IgD-negative memory B cell (primary cell): ENCODE data around the gene ANKRD11. TPM values are rescaled to one million over a fixed set of nuclear protein-coding genes. Genes with fewer than 3 reads are reported as not detected.
A peak's percentile ranks its signal among the peaks of the same experiment; 100 is the strongest.

ENCODE experiments used
- H3K27ac Mint-ChIP-seq, 3 donors: one replicate each; pipeline ENCODE4 v1.8.0; 2020 to 2022; ENCODE audit warnings: mild to moderate bottlenecking in 3 of 3, mixed read lengths in 3 of 3, moderate library complexity in 1 of 3
- H3K27me3 Mint-ChIP-seq: one replicate; pipeline ENCODE4 v1.8.0; 2021; ENCODE audit warnings: mixed read lengths
- H3K36me3 Mint-ChIP-seq: one replicate; pipeline ENCODE4 v1.8.0; 2020; ENCODE audit warnings: mild to moderate bottlenecking, mixed read lengths
- H3K4me1 Mint-ChIP-seq, 3 donors: one replicate each; pipeline ENCODE4 v1.8.0; 2020 to 2022; ENCODE audit warnings: mixed read lengths in 3 of 3, mild to moderate bottlenecking in 1 of 3
- H3K4me3 Mint-ChIP-seq, 4 donors: one replicate each; pipeline ENCODE4 v1.8.0; 2020 to 2022; ENCODE audit warnings: mild to moderate bottlenecking in 4 of 4, mixed read lengths in 4 of 4, moderate library complexity in 3 of 4
- H3K9me3 Mint-ChIP-seq, 3 donors: one replicate each; pipeline ENCODE4 v1.8.0; 2020 to 2021; ENCODE audit warnings: mixed read lengths in 3 of 3, mild to moderate bottlenecking in 1 of 3
- polyA plus RNA-seq: library from polyadenylated mRNA; unstranded; fragments of 300-500 nt; fragmentation: Illumina TruSeq; gene quantifications from one replicate; pipeline ENCODE4 v1.2.3, GENCODE V29; 2021

ANKRD11 gene
- polyA plus RNA-seq, 1 donor from 2014 or later, result 11.6 TPM

- H3K27ac Mint-ChIP-seq, result no peak overlapping the region
These were observed 3.4 kb upstream of the ANKRD11 start for GRCh38 chr16:89493776-89494175.

GRCh38 chr16:89491974-89492687 is 1.8 kb upstream of the ANKRD11 start:
- Mint-ChIP-seq H3K27ac (peak overlapping the region; percentile 27 to 84 (median 55)), H3K4me1 (peaks cover 18 to 30% (median 19%) of the 10 kb centered on the region in 3 donors), H3K4me3 (peak overlapping the region in 3 of 4 donors; percentile 46 to 92 (median 86)), H3K36me3 (no peaks in the 10 kb centered on the region), H3K27me3 (no peaks in the 10 kb centered on the region), H3K9me3 (no peaks in the 10 kb centered on the region)

More at GRCh38 chr16:89493776-89494175, 3.4 kb upstream of the ANKRD11 start:
- no peaks in the 10 kb centered on the region for H3K36me3 Mint-ChIP-seq
- no peaks in the 10 kb centered on the region for H3K27me3 Mint-ChIP-seq
- no peaks in the 10 kb centered on the region for H3K9me3 Mint-ChIP-seq
- H3K4me1 Mint-ChIP-seq, result peaks cover 8 to 22% (median 12%) of the 10 kb centered on the region in 3 donors
- peak overlapping the region in 1 of 4 donors; percentile 63 for H3K4me3 Mint-ChIP-seq

- Mint-ChIP-seq H3K27me3 (no peaks in the 10 kb centered on the region), H3K4me1 (peaks cover 19 to 35% (median 23%) of the 10 kb centered on the region in 3 donors), H3K9me3 (no peaks in the 10 kb centered on the region), H3K36me3 (peaks cover 1% of the 10 kb centered on the region), H3K27ac (peak overlapping the region; percentile 38 to 92 (median 84)), H3K4me3 (peak overlapping the region; percentile 86 to 93 (median 90))
These were observed 993 bp upstream of the ANKRD11 start for GRCh38 chr16:89491238-89491869.

GRCh38 chr16:89489898-89490438 is 393 bp downstream of the ANKRD11 start:
- Mint-ChIP-seq H3K4me3 (peak overlapping the region in 1 of 4 donors; percentile 86), H3K9me3 (no peaks in the 10 kb centered on the region), H3K36me3 (peaks cover 1% of the 10 kb centered on the region), H3K4me1 (peaks cover 29 to 47% (median 36%) of the 10 kb centered on the region in 3 donors), H3K27me3 (no peaks in the 10 kb centered on the region), H3K27ac (peak overlapping the region in 1 of 3 donors; percentile 84)

GRCh38 chr16:89489040-89489897 is 1.1 kb downstream of the ANKRD11 start:
- Mint-ChIP-seq H3K4me1 (peaks cover 36 to 54% (median 43%) of the 10 kb centered on the region in 3 donors), H3K9me3 (no peaks in the 10 kb centered on the region), H3K36me3 (peaks cover 1% of the 10 kb centered on the region), H3K27me3 (no peaks in the 10 kb centered on the region), H3K4me3 (peak overlapping the region; percentile 85 to 94 (median 90)), H3K27ac (peak overlapping the region; percentile 93 to 99 (median 95))

GRCh38 chr16:89485701-89486246 is 4.6 kb downstream of the ANKRD11 start:
- peak overlapping the region; percentile 61 to 94 (median 65) for H3K27ac Mint-ChIP-seq
- H3K36me3 Mint-ChIP-seq, result peaks cover 1% of the 10 kb centered on the region
- H3K4me1 Mint-ChIP-seq, result peaks cover 59 to 70% (median 63%) of the 10 kb centered on the region in 3 donors
- peak overlapping the region; percentile 38 to 88 (median 80) for H3K4me3 Mint-ChIP-seq
- peaks cover 2% of the 10 kb centered on the region for H3K27me3 Mint-ChIP-seq
- no peaks in the 10 kb centered on the region for H3K9me3 Mint-ChIP-seq

GRCh38 chr16:89484923-89485679 is 5.3 kb downstream of the ANKRD11 start:
- Mint-ChIP-seq H3K4me3 (peak overlapping the region; percentile 34 to 88 (median 80)), H3K27ac (peak overlapping the region; percentile 61 to 94 (median 65)), H3K27me3 (peaks cover 2% of the 10 kb centered on the region), H3K9me3 (no peaks in the 10 kb centered on the region), H3K36me3 (peaks cover 1% of the 10 kb centered on the region), H3K4me1 (peaks cover 63 to 71% (median 63%) of the 10 kb centered on the region in 3 donors)

- Mint-ChIP-seq H3K36me3 (peaks cover 1% of the 10 kb centered on the region), H3K4me3 (peak overlapping the region; percentile 68 to 88 (median 80)), H3K4me1 (peaks cover 64 to 70% (median 64%) of the 10 kb centered on the region in 3 donors)
These were observed 6.3 kb downstream of the ANKRD11 start for GRCh38 chr16:89484041-89484501.

GRCh38 chr16:89482817-89483205 is 7.5 kb downstream of the ANKRD11 start:
- H3K4me3 Mint-ChIP-seq, result peak overlapping the region in 2 of 4 donors; percentile 43 to 59
- H3K4me1 Mint-ChIP-seq, result peaks cover 60 to 68% (median 66%) of the 10 kb centered on the region in 3 donors
- H3K9me3 Mint-ChIP-seq, result no peaks in the 10 kb centered on the region
- peak overlapping the region in 1 of 3 donors; percentile 76 for H3K27ac Mint-ChIP-seq
- H3K36me3 Mint-ChIP-seq, result peaks cover 1% of the 10 kb centered on the region
- peaks cover 2% of the 10 kb centered on the region for H3K27me3 Mint-ChIP-seq

More at GRCh38 chr16:89484041-89484501, 6.3 kb downstream of the ANKRD11 start:
- Mint-ChIP-seq H3K9me3 (no peaks in the 10 kb centered on the region), H3K27me3 (peaks cover 2% of the 10 kb centered on the region), H3K27ac (peak overlapping the region; percentile 73 to 94 (median 92))

GRCh38 chr16:89482150-89482816 is 8.1 kb downstream of the ANKRD11 start:
- peak overlapping the region in 2 of 3 donors; percentile 76 to 84 for H3K27ac Mint-ChIP-seq
- peak overlapping the region in 3 of 4 donors; percentile 43 to 59 (median 44) for H3K4me3 Mint-ChIP-seq
- H3K4me1 Mint-ChIP-seq, result peaks cover 58 to 68% (median 65%) of the 10 kb centered on the region in 3 donors
- H3K9me3 Mint-ChIP-seq, result no peaks in the 10 kb centered on the region
- peaks cover 1% of the 10 kb centered on the region for H3K36me3 Mint-ChIP-seq
- H3K27me3 Mint-ChIP-seq, result peaks cover 2% of the 10 kb centered on the region

GRCh38 chr16:89481356-89481955 is 8.9 kb downstream of the ANKRD11 start:
- Mint-ChIP-seq H3K4me1 (peaks cover 60 to 72% (median 71%) of the 10 kb centered on the region in 3 donors), H3K27me3 (peaks cover 2% of the 10 kb centered on the region), H3K9me3 (no peaks in the 10 kb centered on the region), H3K27ac (peak overlapping the region in 2 of 3 donors; percentile 55 to 76), H3K4me3 (peak overlapping the region in 3 of 4 donors; percentile 22 to 44 (median 28)), H3K36me3 (no peaks in the 10 kb centered on the region)

GRCh38 chr16:89478576-89479221 is 11.7 kb downstream of the ANKRD11 start:
- Mint-ChIP-seq H3K27ac (peak overlapping the region in 1 of 3 donors; percentile 17), H3K4me1 (peaks cover 53 to 65% (median 63%) of the 10 kb centered on the region in 3 donors), H3K9me3 (no peaks in the 10 kb centered on the region), H3K27me3 (no peaks in the 10 kb centered on the region), H3K36me3 (peaks cover 2% of the 10 kb centered on the region), H3K4me3 (peak overlapping the region in 3 of 4 donors; percentile 67 to 84 (median 79))
